Stomach smooth muscle (tissue), 2 donors: ENCODE results near the gene SAMD10.
"Not testable (repeated sequence)": the region's sequence is repeated elsewhere in the genome, so short reads cannot be mapped to it uniquely, and the experiment has no call there.

ENCODE experiments used
- H3K27ac ChIP-seq: one replicate; pipeline ENCODE4 v1.7.0; 2013; ENCODE audit warnings: mild to moderate bottlenecking, low read length, inconsistent platforms
- H3K27me3 ChIP-seq, 2 donors: one replicate each; pipeline ENCODE4 v1.7.0; 2013; ENCODE audit warnings: low read length in 2 of 2; ENCODE audit not compliant: insufficient read depth in 2 of 2, control insufficient read depth in 1 of 2
- H3K36me3 ChIP-seq, 2 donors: one replicate each; pipeline ENCODE4 v1.7.0; 2013; ENCODE audit warnings: low read length in 2 of 2; ENCODE audit not compliant: control insufficient read depth in 2 of 2, insufficient read depth in 2 of 2
- H3K4me1 ChIP-seq: one replicate; pipeline ENCODE4 v1.7.0; 2013; ENCODE audit warnings: low read length; ENCODE audit not compliant: control insufficient read depth, insufficient read depth
- H3K4me3 ChIP-seq, 2 donors: one replicate each; pipeline ENCODE4 v1.7.0; 2013; ENCODE audit warnings: low read length in 2 of 2
- H3K9ac ChIP-seq, 2 donors: one replicate each; pipeline ENCODE4 v1.7.0; 2013; ENCODE audit warnings: low read length in 2 of 2, mild to moderate bottlenecking in 1 of 2
- H3K9me3 ChIP-seq, 2 donors: one replicate each; pipeline ENCODE4 v1.7.0; 2013; ENCODE audit warnings: low read length in 2 of 2; ENCODE audit not compliant: control insufficient read depth in 2 of 2
- donor health status: healthy.
- donor health status: Pancreatic carcinoma.

SAMD10 gene

DNA sequence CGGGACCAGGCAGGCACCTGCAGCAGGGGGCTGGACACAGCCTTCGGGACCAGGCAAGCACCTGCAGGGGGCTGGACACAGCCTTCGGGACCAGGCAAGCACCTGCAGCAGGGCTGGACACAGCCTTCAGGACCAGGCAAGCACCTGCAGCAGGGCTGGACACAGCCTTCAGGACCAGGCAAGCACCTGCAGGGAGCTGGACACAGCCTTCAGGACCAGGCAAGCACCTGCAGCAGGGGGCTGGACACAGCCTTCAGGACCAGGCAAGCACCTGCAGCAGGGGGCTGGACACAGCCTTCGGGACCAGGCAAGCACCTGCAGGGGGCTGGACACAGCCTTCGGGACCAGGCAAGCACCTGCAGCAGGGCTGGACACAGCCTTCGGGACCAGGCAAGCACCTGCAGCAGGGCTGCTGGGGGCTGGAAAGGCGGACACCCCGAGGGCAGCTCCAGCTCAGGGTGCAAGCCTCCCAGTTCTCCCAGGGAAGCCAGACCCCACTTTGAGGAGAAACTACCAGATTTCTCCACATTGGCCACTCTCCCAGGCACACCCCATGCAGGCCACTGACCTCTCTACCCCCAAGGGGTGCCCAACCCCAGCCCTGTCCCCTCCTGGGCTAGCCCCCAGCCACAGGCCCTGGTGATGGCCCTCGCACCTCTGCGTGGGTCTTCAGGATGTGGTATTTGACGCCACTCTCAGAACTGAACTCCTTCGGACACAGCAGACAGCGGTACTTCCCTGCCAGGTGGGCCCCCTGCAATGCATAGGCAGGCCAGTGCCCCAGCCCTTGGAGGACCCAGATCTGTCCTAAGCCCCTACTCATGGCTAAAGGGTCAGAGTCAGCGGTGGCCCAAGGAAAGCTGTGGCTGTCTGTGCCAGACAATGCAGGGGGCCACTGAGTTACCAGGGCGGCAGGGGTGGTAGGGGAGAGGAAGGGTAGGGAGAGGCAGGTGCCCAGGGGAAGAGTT, 18.5 kb downstream of the SAMD10 start:
- H3K9me3 ChIP-seq, H3K4me3 ChIP-seq, H3K9ac ChIP-seq, H3K27me3 ChIP-seq, H3K27ac ChIP-seq: not testable (repeated sequence)
- Histone ChIP-seq H3K36me3 (peaks cover 6 to 22% of the 10 kb centered on the region in 2 donors), H3K4me1 (peaks cover 10% of the 10 kb centered on the region)

DNA sequence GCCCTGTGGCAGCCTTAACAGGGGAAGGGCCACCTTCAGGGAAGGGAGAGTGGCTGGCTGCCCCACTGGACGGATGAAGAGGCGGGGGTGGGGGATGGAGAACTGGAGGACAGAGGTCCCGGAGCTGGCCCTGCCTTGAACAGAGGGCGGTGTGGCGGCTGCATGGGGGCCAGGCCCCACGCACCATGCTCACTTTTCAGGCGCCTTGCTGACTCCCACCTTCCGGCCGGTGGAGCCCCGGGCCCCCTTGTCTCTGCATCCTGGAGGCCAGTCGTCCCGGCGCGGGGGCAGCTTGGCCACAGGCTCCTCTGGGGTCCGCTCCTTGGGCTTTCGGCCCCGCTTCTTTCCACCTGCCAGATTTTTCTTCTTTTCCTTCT, 19.8 kb downstream of the SAMD10 start:
- Histone ChIP-seq H3K4me1 (peaks cover 19% of the 10 kb centered on the region), H3K9ac (no peak overlapping the region), H3K9me3 (no peaks in the 10 kb centered on the region), H3K27ac (no peak overlapping the region), H3K4me3 (no peak overlapping the region), H3K36me3 (peaks cover 6 to 22% of the 10 kb centered on the region in 2 donors), H3K27me3 (no peaks in the 10 kb centered on the region)

DNA sequence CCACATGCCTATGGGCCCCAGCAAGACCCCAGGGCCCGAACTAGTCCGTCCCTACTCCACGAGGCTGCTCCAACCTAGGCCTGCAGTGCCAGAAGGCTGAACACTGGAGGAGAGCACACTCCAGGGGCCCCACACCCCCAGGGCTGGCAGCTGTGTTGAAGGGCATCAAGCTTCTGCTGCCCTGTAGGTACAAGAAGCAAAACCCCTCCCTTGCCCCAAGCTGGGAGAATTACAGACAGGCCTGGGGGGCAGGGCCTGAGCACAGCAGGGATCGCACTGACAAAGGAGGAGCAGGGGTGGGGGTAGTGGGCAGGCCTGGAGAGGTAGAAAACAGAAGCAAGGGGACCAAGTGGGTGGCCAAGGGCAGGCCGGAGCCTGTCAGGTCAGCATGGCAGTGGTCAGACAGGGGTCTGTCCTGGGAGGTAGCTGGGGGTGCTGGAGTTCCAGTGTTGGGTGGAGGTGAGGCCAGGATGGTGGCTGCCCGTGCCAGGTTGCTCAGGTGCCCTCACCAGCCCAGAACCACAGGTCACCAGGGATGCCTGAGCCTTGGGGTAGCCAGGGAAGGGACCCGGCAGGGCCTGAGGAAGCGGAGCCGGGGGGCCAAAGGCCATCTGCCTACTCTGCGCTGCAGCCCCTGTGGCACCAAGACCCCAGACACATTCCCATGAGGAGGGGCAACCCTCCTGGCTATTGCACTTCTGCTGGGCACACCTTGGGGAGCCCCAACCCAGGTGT, 20.3 kb downstream of the SAMD10 start:
- Histone ChIP-seq H3K4me3 (no peak overlapping the region), H3K4me1 (peaks cover 25% of the 10 kb centered on the region), H3K36me3 (peaks cover 6 to 22% of the 10 kb centered on the region in 2 donors), H3K9me3 (no peaks in the 10 kb centered on the region), H3K27me3 (no peaks in the 10 kb centered on the region), H3K27ac (no peak overlapping the region), H3K9ac (no peak overlapping the region)

DNA sequence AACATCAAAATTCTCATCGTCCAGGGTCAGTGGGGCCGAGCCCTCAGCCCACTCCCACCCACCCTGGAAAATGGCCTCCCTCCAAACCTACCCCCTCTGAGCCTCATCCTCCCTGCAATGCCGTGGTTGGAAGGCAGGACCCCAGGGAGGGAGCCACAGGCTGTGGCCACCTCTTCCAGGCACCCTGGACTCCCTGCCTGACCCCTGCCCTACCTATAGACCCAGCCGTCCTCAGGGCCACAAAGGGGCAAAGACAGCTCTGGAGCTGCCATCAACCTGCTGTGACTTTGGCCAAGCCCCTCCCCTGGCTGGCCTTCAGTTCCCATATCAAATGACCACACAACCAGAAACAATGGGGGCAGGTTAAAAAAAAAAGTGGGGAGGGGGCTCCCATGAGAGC, 21.0 kb downstream of the SAMD10 start:
- H3K4me1 ChIP-seq = peaks cover 32% of the 10 kb centered on the region
- H3K36me3 ChIP-seq = peaks cover 2 to 19% of the 10 kb centered on the region in 2 donors
- H3K9ac ChIP-seq = no peak overlapping the region
- no peak overlapping the region for H3K4me3 ChIP-seq
- H3K9me3 ChIP-seq = no peaks in the 10 kb centered on the region
- no peaks in the 10 kb centered on the region for H3K27me3 ChIP-seq
- H3K27ac ChIP-seq = no peak overlapping the region

DNA sequence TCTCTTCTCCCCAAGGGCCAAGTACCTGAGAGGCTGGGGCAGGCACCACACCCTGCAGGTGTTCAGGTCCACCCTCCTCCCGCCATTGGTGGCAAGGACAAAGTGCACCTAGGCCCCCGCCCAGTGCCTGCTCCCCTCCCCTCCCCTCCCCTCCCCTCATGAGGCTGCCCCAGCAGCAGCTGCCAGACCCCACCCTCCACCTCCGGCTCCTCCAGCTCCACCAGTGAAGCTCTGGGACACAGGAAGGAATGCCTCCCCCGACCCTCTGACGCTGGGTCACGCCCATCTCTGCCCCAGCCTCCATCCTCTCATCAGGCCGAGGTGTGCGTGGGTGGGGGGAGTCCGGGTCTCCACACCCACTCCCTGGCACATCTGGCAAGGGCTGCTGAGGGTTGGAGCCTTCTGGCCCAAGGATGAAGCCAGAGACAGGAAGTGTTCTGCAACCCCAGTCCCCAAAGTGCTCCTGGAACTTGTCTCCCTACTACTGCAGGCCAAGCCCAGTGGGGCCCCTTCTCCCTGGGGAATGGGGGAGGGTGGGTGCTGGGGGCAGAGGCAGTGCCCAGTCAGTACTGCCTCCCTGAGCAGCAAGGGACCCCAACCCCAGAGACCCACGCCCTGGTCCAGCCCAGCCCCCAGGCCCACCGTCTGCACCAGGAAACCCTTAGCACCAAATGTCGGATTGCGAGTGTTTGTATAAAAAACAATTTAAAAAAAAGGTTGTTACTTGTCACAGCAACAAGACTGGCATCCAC, 21.6 kb downstream of the SAMD10 start:
- Histone ChIP-seq H3K4me1 (peaks cover 32% of the 10 kb centered on the region), H3K27ac (no peak overlapping the region), H3K4me3 (no peak overlapping the region), H3K27me3 (no peaks in the 10 kb centered on the region), H3K9me3 (no peaks in the 10 kb centered on the region), H3K9ac (no peak overlapping the region), H3K36me3 (peaks cover 0 to 17% of the 10 kb centered on the region in 2 donors)

DNA sequence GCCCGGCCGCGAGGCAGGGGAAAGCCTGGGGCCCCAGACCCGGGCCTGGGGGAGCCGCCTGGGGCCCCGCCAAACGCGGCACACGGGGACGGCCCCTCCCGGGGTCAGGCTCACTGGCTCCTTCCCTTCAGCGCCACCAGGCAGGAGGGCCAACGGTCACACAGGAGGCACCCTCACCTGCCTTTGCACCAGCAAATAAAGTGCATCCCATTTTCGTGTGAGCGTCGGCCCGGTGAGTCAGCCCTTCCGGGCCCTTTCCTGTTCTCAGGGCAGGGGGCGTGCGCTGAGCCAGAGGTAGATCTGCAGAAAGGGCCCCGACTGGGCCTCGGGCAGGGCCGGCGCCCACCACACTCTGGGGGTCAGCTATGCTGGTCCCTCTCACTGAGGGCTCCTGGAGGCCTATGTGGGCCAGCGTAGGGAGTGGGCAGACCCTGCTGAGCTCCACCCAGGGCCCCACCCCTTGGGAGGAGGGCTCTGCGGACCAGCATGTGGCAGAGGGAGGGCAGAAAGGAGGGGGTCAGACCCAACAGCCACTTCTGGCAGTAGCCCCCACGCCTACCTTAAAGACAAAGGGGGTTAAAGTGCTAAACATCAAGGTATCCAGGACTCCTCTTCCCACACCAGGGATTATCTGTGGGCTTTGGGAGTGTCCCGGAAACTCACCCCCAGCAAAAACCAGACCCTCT, 22.3 kb downstream of the SAMD10 start:
- H3K4me3 ChIP-seq = peak overlapping the region; percentile 62 to 73
- H3K4me1 ChIP-seq = peaks cover 39% of the 10 kb centered on the region
- peak overlapping the region; percentile 18 for H3K27ac ChIP-seq
- no peaks in the 10 kb centered on the region for H3K9me3 ChIP-seq
- no peaks in the 10 kb centered on the region for H3K27me3 ChIP-seq
- peak overlapping the region in 1 of 2 donors; percentile 51 for H3K9ac ChIP-seq
- H3K36me3 ChIP-seq = peaks cover 0 to 10% of the 10 kb centered on the region in 2 donors

DNA sequence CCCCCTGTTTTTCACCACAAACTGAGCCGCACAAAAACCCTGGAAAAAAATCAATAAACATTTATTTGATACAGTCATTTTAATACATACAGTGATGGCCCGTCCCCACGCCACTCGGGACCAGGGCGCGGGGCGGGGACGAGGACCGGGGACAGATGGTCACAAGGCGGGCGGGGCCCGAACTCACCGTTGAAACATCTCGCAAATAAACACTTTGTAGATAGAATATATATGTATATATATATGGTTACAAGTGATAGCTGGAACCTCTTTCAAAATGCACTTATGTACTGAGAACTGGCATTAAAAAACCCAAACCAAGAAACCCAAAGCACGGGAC, 22.8 kb downstream of the SAMD10 start:
- H3K9ac ChIP-seq = peak overlapping the region in 1 of 2 donors; percentile 51
- H3K4me1 ChIP-seq = peaks cover 44% of the 10 kb centered on the region

DNA sequence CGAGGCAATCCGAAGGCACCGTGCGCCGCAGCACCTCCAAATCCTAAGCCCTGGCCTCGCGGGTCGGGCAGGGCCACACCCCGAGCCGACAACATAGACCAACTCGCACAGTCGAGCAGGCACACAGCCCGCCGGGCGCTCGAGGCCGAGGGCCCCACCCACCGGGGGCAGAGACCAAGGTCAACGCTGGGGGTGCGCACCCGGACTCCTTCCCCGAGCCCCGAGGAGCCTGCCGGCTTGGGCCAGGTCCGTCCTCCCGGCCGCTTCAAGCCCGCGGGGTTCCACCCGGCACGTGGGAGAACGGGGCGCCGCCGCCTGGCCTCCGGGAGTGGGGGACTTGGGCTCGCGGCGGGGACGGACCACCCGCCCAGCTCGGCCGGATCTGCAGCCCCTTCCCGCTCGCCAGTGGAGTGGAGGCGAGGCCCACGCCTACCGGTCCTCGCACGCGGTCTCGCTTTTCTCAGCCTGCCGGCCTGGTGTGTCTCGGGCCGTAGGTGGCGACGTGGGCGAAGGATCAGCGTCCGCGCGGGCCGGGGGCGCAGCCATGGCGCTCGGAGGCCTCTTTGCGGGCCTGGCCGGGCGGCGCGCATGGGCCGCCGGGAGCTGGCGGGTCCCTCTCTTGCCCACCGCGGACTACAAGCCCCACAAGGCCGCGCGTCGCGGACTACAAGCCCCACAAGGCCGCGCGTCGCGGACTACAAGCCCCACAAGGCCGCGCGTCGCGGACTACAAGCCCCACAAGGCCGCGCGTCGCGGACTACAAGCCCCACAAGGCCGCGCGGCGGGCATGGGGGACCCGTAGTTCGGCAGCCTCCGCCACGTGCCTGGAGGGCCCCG, 23.4 kb downstream of the SAMD10 start, which contains the start of gene UCKL1:
UCKL1 (minus strand) TSS at position 590 of the 837 bp plus-strand sequence; CDS start at position 546, 44 bp downstream.
- peak within 1 kb of the TSS; percentile 85 for H3K9ac ChIP-seq
- peak within 1 kb of the TSS; percentile 80 to 88 for H3K4me3 ChIP-seq
- no peaks in the 10 kb centered on the region for H3K27me3 ChIP-seq
- H3K36me3 ChIP-seq = peaks cover 0 to 3% of the 10 kb centered on the region in 2 donors
- H3K9me3 ChIP-seq = no peaks in the 10 kb centered on the region
- peak within 1 kb of the TSS; percentile 83 for H3K27ac ChIP-seq
- peaks cover 50% of the 10 kb centered on the region for H3K4me1 ChIP-seq

More for the DNA sequence above, 22.8 kb downstream of the SAMD10 start:
- Histone ChIP-seq H3K27ac (peak overlapping the region; percentile 18), H3K9me3 (no peaks in the 10 kb centered on the region), H3K4me3 (peak overlapping the region; percentile 62 to 73), H3K36me3 (peaks cover 0 to 8% of the 10 kb centered on the region in 2 donors), H3K27me3 (no peaks in the 10 kb centered on the region)

DNA sequence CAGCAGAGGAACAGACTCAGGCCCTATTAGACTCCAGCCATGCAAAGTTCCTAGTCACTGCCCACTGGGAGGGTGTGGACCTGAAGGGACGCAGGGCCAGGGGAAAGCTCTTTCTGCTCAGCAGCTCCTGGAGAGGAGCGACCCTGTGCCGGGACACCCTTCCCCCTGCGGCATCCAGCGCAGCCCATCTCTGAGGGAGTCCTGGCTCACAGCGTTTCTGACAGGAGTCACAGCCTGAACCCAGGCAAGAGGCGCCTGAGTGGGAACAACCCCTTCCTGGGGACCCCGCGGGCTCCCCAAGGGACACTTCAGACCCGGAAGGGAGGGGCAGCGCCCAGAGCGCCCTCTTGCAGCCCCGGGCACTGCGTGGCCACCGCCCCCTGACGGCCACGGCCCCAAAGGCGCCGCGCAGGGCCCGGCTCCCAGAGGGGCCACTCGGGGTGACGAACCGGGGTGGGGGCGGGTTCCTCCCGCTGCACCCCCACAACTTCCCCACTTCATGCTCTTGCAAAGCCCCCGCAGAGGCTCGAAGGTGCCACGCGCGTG, 24.1 kb downstream of the SAMD10 start:
- Histone ChIP-seq H3K4me3 (peak overlapping the region; percentile 80 to 88), H3K36me3 (peaks cover 0 to 3% of the 10 kb centered on the region in 2 donors), H3K9ac (peak overlapping the region; percentile 85), H3K9me3 (no peaks in the 10 kb centered on the region), H3K27ac (peak overlapping the region; percentile 83), H3K27me3 (no peaks in the 10 kb centered on the region), H3K4me1 (peaks cover 57% of the 10 kb centered on the region)
